HG03280 (cell line): Measurements from ENCODE around the gene NRXN3.

Experiments
- ATAC-seq: cut with Tn5 transposase; IDR thresholded peaks from one replicate; pipeline ENCODE4 v1.9.1; 2021; ENCODE audit warnings: mild to moderate bottlenecking, moderate library complexity; ENCODE audit not compliant: unreplicated experiment

NRXN3 gene

GRCh38 chr14:79483477-79484388 is 1313.6 kb downstream of the NRXN3 start:
- ATAC-seq: no peak

DNA sequence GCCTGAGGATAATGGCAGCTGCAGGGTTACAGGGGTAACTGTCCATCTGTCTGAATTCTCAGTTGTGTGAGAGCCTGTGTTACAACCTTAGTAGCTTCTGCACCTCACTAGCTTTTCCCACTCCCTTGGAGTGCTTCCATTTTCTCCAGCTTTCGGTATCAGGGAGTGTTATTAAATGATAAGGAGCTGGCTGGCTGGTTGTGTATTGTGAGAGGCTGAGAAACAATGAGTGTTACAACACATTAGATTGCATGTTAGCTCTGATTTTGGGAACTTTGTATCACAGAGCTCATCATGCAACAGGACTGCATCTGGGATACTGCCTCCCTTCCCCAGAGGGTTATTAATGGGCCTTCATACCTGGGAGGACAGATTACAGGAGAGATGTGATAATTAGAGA is 1317.5 kb downstream of the NRXN3 start:
- ATAC-seq: no peak

GRCh38 chr14:79491161-79491560 is 1321.0 kb downstream of the NRXN3 start:
- ATAC-seq: no peak

DNA sequence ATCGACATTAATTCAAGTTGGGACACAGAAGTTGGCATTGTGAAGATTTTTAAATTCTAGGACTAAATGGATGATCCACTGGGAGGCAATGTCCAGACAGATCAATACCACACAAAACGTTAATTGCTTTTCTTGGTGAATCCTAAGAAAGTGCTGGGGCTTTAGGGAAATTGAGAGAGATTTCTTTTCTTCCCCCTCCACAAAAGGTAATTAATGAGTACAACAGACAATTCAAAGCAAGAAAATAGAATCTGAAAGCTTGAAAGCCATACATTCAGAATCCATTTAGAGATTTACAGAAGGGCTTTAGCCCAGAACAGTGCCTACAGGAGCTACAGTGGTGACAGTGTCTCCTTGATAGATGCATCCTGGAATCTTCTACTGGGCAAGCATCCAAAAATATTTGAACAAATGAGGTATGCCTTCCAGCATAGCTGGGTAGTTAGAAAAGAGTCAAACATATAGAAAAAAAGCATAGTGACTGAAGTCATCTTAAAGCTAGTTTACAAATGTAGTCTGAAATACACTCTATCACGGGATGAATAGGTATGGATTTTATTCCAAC is 1323.0 kb downstream of the NRXN3 start:
- no peak for ATAC-seq

- no peak for ATAC-seq
Observed at GRCh38 chr14:79496701-79497100, 1326.5 kb downstream of the NRXN3 start.

- ATAC-seq: no peak
Observed at GRCh38 chr14:79500489-79500888, 1330.3 kb downstream of the NRXN3 start.

DNA sequence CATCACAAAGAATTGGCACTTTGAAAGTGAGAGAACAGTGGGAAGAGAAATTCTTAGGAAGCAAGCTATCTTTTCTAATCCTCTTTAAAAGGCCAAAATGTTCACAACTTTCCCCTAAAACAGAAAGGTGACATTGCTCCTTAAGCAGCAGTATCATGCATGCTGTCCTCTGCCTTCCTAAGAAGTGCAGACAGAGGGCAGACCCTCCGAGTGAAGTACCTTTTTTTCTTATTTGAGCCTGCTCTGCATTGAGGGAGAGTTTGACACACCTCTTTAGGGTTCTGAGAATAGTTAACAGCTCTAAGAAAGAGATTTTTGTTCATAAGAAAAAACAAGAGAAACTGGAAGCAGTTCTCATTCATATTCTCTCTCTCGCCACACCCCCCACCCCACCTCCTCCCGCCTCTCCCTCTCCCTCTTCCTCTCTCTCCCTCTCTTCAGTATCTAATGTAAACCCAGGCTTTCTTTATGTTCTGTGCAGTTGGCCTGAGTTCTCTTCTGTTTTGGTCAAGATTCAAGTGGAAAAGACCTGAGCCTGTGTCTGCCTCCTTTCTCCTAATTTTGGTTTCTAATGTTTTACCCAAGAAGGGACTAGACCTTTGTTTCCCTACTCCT is 1332.1 kb downstream of the NRXN3 start:
- ATAC-seq: no peak

DNA sequence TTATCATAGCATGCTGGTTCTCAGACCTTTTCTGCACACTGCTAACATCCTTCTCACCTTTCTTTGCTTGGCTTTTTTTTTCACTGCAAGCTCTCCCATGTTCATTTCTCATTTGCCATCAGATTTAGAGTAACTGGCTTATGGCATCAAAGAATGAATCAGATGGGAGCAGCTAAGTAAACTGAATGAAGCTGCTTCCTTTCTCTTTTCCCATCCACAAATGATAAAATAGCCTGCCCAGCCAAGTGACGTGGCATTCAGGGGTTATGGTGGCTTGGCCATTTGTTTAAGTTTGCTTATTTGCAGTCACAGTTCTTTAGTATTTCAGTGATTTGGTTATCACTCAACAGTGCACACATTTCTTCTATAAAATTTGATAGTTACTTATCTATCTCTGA is 1332.6 kb downstream of the NRXN3 start:
- ATAC-seq: no peak

- no peak for ATAC-seq
Observed at GRCh38 chr14:79510659-79511058, 1340.5 kb downstream of the NRXN3 start.

- ATAC-seq: no peak
Observed at GRCh38 chr14:79511146-79511545, 1341.0 kb downstream of the NRXN3 start.

DNA sequence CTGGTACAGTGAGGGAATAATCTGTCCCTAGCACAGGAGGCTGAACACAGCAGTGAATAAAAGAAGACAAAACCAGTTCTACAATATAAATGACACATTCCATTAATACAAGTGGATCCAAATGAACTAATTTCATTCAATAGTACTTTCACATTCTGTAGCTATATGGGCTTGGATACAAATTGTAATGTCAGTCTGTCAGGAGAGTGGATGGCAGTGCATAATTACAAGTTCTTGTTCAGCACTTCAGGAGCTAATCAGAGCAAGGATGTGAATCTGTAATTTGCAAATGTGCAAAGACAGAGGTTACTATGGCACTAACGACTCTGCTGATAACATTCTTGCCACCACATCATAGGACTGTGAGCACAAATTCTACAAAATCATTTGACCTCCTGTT is 1343.3 kb downstream of the NRXN3 start:
- no peak for ATAC-seq

GRCh38 chr14:79514700-79515099 is 1344.5 kb downstream of the NRXN3 start:
- ATAC-seq: no peak

- ATAC-seq: no peak
Observed at GRCh38 chr14:79515158-79515557, 1345.0 kb downstream of the NRXN3 start.

GRCh38 chr14:79516009-79516408 is 1345.8 kb downstream of the NRXN3 start:
- ATAC-seq: no peak

DNA sequence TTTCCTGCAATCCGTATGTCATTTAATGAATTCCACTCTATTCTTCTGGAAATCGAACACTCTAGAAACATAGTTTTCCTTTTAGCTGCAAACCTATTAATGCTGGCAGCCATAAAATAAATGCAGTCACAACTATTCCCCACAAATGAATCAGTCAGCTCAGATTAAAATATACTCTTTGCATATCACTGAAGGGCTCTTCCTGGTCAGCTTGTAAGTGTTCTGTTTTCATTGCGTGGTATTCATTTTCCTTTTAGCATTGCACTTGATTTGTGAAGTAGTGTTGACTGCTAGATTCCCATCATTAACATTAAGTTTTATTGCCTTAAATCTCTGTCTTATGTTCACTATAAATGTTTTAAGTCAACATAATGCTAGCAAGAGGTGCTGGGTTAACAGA is 1355.2 kb downstream of the NRXN3 start:
- no peak for ATAC-seq

- no peak for ATAC-seq
Observed at GRCh38 chr14:79528828-79529416, 1358.7 kb downstream of the NRXN3 start.

GRCh38 chr14:79530555-79530954 is 1360.4 kb downstream of the NRXN3 start:
- no peak for ATAC-seq

- ATAC-seq: no peak
Observed at GRCh38 chr14:79534703-79535353, 1364.7 kb downstream of the NRXN3 start.

GRCh38 chr14:79540394-79540793 is 1370.2 kb downstream of the NRXN3 start:
- no peak for ATAC-seq

- ATAC-seq: no peak
Observed at GRCh38 chr14:79542121-79542520, 1371.9 kb downstream of the NRXN3 start.

- ATAC-seq: no peak
Observed at GRCh38 chr14:79543348-79543747, 1373.2 kb downstream of the NRXN3 start.
